HG02571 (cell line): ENCODE results near the gene ZBP1.

ENCODE experiments used
- ATAC-seq: cut with Tn5 transposase; IDR thresholded peaks from one replicate; pipeline ENCODE4 v1.9.1; 2021; ENCODE audit warnings: mild to moderate bottlenecking, moderate library complexity; ENCODE audit not compliant: unreplicated experiment

The ZBP1 gene

GRCh38 chr20:57619051-57619831 lies 985 bp downstream of the ZBP1 start:
- ATAC-seq: peak; percentile 46

- peak; percentile 3 for ATAC-seq
Measured at GRCh38 chr20:57618764-57619050, 1.5 kb downstream of the ZBP1 start.

- no peak for ATAC-seq
Measured at GRCh38 chr20:57618091-57618763, 2.0 kb downstream of the ZBP1 start.

GRCh38 chr20:57617079-57617795 lies 3.0 kb downstream of the ZBP1 start:
- ATAC-seq: no peak

GRCh38 chr20:57616143-57616951 lies 3.9 kb downstream of the ZBP1 start:
- no peak for ATAC-seq

- ATAC-seq: no peak
Measured at GRCh38 chr20:57615445-57615811, 4.8 kb downstream of the ZBP1 start.

GRCh38 chr20:57614490-57615444 lies 5.5 kb downstream of the ZBP1 start:
- no peak for ATAC-seq

GRCh38 chr20:57613481-57613921 lies 6.7 kb downstream of the ZBP1 start:
- no peak for ATAC-seq

- no peak for ATAC-seq
Measured at GRCh38 chr20:57612916-57613315, 7.3 kb downstream of the ZBP1 start.

GRCh38 chr20:57612436-57612835 lies 7.8 kb downstream of the ZBP1 start:
- ATAC-seq: no peak

GRCh38 chr20:57611586-57612311 lies 8.5 kb downstream of the ZBP1 start:
- ATAC-seq: no peak

GRCh38 chr20:57610261-57610952 lies 9.8 kb downstream of the ZBP1 start:
- no peak for ATAC-seq

GRCh38 chr20:57609842-57610167 lies 10.4 kb downstream of the ZBP1 start:
- ATAC-seq: no peak

- ATAC-seq: no peak
Measured at GRCh38 chr20:57609086-57609841, 11.0 kb downstream of the ZBP1 start.

- ATAC-seq: no peak
Measured at GRCh38 chr20:57608516-57608915, 11.7 kb downstream of the ZBP1 start.

- ATAC-seq: no peak
Measured at GRCh38 chr20:57605878-57606277, 14.3 kb downstream of the ZBP1 start.

- ATAC-seq: no peak
Measured at GRCh38 chr20:57605045-57605444, 15.2 kb downstream of the ZBP1 start.

- no peak for ATAC-seq
Measured at GRCh38 chr20:57603120-57603519, 17.1 kb downstream of the ZBP1 start.
